C4-2B (cell line): ENCODE data around the gene PLIN5.

Experiments used
- ZFX ChIP-seq: fragments of 450-650 bp; IDR thresholded peaks from 2 replicates; pipeline ENCODE4 v1.6.1; 2017
- TF ChIP-seq, protein P1 (sequence below): fragments of 450-650 bp; conservative IDR thresholded peaks from 2 replicates; pipeline ENCODE4 v1.5.1; 2017; ENCODE audit warnings: mild to moderate bottlenecking

GRCh38 chr19:4539693-4540581 lies 4.9 kb upstream of the PLIN5 start, which contains the start of gene LRG1:
- TF ChIP-seq, protein P1, sequence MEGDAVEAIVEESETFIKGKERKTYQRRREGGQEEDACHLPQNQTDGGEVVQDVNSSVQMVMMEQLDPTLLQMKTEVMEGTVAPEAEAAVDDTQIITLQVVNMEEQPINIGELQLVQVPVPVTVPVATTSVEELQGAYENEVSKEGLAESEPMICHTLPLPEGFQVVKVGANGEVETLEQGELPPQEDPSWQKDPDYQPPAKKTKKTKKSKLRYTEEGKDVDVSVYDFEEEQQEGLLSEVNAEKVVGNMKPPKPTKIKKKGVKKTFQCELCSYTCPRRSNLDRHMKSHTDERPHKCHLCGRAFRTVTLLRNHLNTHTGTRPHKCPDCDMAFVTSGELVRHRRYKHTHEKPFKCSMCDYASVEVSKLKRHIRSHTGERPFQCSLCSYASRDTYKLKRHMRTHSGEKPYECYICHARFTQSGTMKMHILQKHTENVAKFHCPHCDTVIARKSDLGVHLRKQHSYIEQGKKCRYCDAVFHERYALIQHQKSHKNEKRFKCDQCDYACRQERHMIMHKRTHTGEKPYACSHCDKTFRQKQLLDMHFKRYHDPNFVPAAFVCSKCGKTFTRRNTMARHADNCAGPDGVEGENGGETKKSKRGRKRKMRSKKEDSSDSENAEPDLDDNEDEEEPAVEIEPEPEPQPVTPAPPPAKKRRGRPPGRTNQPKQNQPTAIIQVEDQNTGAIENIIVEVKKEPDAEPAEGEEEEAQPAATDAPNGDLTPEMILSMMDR: no peak
- TF ChIP-seq ZFX: no peak
